HG03039 (cell line): ENCODE results near the gene ACOT2.
"Not testable (repeated sequence)": the region's sequence is repeated elsewhere in the genome, so short reads cannot be mapped to it uniquely, and the experiment has no call there.

ENCODE experiments used
- ATAC-seq: cut with Tn5 transposase; IDR thresholded peaks from one replicate; pipeline ENCODE4 v1.9.1; 2021; ENCODE audit warnings: mild to moderate bottlenecking, moderate library complexity; ENCODE audit not compliant: unreplicated experiment

Gene ACOT2, protein sequence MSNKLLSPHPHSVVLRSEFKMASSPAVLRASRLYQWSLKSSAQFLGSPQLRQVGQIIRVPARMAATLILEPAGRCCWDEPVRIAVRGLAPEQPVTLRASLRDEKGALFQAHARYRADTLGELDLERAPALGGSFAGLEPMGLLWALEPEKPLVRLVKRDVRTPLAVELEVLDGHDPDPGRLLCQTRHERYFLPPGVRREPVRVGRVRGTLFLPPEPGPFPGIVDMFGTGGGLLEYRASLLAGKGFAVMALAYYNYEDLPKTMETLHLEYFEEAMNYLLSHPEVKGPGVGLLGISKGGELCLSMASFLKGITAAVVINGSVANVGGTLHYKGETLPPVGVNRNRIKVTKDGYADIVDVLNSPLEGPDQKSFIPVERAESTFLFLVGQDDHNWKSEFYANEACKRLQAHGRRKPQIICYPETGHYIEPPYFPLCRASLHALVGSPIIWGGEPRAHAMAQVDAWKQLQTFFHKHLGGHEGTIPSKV

DNA sequence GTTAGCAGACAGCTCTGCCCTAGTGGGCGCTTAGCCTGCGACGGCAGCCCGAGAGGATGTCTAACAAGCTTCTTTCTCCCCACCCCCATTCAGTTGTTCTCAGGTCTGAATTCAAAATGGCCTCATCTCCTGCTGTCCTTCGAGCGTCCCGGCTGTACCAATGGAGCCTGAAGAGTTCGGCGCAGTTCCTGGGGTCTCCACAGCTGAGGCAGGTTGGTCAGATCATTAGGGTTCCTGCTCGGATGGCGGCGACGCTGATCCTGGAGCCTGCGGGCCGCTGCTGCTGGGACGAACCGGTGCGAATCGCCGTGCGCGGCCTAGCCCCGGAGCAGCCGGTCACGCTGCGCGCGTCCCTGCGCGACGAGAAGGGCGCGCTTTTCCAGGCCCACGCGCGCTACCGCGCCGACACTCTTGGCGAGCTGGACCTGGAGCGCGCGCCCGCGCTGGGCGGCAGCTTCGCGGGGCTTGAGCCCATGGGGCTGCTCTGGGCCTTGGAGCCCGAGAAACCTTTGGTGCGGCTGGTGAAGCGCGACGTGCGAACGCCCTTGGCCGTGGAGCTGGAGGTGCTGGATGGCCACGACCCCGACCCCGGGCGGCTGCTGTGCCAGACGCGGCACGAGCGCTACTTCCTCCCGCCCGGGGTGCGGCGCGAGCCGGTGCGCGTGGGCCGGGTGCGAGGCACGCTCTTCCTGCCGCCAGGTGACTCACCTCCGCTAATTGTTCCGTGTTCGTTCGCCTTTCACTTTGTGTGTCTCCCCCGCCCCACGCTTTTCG lies at the start of gene ACOT2:
Gene ACOT2, plus strand, starts transcription at position 29 of the 774 bp plus-strand sequence. Its CDS starts 28 bp downstream, at position 57.
- ATAC-seq, result peak; percentile 41

DNA sequence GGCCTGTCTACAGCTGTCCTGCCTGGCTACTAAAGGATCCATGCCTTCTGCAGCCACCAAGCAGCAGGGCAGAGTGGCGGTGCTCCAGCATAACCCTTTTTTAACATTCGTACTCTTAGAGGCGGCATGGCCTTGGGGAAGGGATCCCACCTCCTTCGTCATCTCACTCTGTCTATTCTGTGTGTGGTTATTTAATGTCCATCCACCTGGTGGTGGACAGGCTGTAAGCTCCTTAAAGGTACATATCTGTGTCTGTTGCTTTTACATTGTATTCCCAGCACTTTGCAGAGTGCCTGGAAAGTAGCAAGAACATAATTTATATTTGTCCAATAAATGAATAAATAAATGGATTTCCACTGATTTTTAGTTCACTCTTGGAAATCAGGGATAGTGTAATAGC lies 47.8 kb upstream of the ACOT2 start:
- ATAC-seq, result no peak

DNA sequence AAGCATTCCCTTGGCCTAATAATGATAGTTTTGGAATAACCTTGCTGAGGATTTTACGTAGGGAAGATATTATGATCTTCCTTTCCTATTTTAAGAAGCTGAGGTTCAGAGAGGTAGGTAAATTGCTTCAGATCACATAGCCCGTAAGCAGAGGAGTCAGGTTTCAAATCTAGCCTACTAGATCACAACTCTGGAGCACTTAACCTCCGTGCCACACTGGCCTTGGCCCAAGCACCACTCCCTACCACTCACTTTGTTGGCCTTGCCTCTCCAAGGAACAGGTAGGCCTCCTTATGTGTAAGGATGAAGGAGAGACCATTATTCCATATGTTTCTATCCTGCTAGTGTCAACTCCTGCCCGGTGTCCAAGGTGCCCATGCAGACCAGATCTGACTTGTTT lies 44.5 kb upstream of the ACOT2 start:
- ATAC-seq, result no peak

DNA sequence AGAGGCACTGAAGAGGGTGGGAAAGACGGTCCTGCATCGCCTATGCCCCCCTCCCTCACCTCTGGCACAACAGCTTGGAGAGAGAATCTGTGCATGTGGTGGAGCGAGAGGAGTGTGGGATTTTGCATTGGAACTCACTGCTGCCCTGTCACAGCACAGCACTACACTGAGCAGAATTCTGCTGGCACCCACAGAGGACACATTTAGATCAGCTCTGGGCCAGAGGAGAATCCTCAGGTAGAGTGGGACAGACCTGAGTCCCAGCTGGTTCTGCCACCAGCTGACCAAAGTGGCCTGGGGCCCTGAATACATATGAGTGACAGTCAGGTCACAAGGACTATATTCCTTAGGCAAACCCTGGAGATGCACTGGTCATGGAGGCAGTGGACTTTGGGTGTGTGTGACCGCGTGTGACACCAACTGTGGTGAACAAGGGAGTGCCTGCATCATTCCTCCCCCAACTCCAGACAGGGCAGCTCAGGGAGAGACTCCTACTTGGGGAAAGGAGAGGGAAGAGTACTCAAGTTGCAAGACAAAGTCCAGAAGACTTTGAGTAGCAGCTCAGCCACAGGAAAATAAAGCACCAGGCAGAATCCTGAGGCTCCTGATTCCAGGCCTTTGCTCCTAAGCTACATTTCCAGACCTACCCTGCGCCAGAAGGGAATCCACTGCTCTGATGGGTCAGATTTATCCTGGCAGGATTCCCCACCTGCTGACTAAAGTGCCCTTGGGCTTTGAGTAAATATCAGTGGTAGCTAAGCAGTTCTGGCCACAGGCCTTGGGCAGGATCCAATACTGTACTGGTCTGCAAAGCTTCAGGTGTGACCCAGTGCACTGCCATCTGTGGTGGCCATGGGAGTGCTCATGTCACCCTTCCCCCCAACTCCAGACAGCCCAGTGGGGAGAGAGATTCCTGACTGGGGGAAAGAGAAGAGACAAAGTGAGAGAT lies 42.7 kb upstream of the ACOT2 start:
- ATAC-seq, result no peak

DNA sequence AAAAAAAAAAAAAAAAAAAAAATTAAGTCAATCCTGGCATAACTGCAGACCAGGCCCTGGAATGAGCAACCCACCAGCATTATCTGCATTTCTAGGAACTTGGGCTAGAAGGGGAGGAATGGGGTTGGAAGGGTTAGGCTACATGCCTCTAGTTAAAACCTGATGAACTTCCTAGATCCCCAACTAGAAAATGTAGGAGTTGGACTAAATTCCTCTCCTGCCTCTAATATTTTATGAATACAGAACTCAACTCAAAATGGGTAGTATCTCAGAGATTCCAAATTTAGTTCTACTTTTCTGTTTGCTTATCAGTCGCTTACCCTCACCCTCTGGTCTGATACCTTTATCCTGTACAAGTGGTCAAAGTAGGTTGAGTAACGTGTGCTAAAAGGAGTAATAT lies 39.7 kb upstream of the ACOT2 start:
- not testable (repeated sequence) for ATAC-seq

DNA sequence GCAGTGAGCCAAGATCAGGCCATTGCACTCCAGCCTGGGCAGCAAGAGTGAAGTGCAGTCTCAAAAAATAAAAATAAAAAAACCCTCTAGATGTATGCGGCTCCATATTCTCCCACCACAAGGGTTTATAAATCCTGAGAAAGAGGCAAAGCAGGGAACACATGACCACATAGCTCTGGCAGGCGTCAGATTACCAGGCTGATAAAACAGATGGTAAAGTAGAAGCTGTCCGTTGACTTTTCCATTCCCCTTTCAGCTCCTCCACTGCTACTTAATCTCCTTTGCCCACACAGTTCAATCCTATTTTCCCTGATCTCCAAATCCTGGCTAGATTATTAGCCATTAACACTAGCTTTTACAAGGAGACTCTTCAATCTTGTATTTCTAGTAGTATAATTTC lies 37.0 kb upstream of the ACOT2 start:
- not testable (repeated sequence) for ATAC-seq

DNA sequence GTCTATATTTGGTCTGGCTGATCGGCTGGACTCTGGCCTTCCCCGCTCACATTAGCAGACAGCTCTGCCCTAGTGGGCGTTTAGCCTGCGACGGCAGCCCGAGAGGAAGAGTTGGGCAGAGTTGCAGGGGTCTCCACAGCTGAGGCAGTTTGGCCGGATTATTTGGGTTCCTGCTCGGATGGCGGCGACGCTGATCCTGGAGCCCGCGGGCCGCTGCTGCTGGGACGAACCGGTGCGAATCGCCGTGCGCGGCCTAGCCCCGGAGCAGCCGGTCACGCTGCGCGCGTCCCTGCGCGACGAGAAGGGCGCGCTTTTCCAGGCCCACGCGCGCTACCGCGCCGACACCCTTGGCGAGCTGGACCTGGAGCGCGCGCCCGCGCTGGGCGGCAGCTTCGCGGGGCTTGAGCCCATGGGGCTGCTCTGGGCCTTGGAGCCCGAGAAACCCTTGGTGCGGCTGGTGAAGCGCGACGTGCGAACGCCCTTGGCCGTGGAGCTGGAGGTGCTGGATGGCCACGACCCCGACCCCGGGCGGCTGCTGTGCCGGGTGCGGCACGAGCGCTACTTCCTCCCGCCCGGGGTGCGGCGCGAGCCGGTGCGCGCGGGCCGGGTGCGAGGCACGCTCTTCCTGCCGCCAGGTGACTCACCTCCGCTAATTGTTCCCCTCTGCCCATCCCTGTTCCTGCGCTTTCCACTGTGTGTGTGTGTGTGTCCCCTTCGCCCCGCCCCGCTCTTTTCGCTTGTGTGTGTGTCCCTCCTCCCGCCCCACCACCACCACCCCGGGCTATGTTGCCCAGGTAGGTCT lies 31.6 kb upstream of the ACOT2 start:
- not testable (repeated sequence) for ATAC-seq

DNA sequence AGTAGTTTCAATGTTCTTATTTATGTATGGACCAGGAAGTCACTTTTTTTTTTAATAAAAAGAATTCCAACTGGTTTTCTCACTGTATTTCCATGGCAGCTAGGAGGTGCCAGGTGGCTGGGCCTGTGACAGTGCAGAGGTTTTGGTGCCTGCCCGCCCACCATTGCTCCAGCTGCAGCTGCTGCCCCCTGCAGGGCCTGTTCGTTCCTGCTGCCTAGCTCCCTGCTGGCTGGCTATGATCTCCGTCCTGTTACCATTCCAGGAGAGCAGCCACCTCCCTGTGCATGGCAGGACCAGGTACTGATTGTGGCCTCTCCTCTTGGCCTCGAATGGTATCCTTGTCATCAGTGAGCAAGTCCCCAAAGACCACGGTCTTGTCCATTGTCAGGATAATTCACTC lies 30.0 kb upstream of the ACOT2 start:
- peak; percentile 76 for ATAC-seq

DNA sequence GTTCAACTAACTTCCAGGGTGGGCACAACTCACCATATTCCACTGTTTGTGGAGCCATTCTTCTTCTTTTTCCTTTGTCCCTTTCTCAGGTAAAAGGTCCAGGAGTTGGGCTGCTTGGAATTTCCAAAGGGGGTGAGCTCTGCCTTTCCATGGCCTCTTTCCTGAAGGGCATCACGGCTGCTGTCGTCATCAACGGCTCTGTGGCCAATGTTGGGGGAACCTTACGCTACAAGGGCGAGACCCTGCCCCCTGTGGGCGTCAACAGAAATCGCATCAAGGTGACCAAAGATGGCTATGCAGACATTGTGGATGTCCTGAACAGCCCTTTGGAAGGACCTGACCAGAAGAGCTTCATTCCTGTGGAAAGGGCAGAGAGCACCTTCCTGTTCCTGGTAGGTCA lies 26.1 kb upstream of the ACOT2 start:
- not testable (repeated sequence) for ATAC-seq

DNA sequence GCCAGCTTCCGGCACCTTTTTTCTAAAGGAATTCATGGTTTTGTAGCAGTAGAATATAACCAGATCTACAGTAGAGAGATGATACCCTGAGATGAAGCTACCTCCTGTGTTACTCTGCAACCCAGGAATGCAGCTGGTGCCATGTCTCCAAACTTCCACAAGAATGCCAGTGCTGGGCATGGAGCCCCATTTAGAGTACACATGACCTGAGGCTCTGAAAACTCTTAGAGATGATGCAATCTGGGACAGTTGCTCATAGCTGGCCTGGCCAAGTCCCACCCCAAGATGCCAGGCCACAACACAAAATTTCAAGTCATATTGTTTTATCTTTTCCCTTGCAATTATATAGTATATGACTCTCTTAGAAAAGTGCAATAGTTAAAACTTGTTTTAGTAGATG lies 23.7 kb upstream of the ACOT2 start:
- not testable (repeated sequence) for ATAC-seq

DNA sequence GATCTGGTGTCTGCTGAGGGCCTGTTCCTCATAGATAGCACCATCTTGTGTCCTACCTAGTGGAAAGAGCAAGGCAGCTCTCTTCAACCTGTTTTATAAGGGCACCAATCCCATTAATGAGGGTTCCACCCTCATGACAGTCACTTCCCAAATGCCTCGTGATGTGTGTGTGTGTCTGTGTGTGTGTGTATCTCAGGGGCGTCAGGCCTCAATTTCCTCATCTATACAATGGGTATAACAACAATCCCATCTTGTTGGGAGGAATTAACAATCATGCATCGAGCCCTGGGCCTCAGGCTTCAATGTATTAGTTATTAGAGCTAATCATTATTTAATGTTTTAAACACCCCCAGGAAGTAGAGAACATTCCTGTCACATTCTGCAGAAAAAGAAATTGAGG lies 19.9 kb upstream of the ACOT2 start:
- not testable (repeated sequence) for ATAC-seq

DNA sequence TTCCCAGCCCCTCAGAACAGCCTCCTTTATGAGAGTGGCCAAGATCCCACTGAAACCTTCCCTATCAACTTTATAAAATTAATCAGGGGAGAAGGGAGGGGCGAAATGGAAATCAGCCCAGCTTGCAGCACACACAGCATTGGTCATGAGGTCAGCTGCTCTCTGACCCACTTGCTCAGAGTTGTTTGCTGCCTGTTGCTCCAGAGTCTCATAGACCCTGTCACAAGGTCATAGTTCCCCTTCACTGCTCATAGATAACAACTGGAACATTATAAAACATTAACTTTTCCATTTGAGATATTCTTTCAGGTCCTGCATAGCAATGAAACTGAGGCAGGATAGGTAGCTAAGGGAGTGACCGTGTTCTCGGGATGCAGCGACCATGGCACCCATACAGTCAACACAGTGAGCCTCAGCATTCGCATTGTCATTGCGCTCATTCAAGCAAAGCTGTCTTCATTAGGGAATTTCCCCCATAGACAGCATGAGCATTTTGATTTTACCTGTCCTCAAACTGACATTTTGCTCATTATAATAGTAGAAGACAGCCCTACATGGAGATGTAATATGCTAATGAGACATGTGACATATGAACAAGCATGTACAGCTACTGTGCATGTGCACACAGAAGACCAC lies 19.0 kb upstream of the ACOT2 start:
- not testable (repeated sequence) for ATAC-seq

DNA sequence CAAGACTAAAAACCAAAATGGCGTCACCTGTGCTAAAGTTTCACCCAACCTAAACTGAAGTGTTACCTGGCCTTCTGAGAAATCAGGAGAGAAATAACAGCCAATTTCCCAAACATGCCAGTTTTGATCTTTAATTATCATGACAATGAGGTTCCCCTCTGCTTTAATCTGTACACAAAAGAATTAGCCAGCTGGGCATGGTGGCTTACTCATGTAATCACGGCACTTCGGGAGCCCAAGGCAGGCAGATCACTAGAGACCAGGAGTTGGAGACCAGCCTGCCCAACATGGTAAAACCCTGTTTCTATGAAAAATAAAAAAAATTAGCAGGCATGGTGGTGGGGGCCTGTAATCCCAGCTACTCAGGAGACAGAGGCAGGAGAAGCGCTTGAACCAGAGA lies 15.2 kb upstream of the ACOT2 start:
- no peak for ATAC-seq

DNA sequence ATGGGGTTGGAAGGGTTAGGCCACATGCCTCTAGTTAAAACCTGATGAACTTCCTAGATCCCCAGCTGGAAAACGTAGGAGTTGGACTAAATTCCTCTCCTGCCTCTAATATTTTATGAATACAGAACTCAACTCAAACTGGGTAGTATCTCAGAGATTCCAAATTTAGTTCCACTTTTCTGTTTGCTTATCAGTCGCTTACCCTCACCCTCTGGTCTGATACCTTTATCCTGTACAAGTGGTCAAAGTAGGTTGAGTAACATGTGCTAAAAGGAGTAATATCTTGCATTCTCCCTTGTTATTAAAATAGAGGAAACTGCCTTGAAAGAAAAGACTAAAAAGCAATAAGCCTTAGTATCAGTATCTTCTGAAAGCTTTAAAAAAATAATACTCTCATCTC lies 11.8 kb upstream of the ACOT2 start:
- not testable (repeated sequence) for ATAC-seq

DNA sequence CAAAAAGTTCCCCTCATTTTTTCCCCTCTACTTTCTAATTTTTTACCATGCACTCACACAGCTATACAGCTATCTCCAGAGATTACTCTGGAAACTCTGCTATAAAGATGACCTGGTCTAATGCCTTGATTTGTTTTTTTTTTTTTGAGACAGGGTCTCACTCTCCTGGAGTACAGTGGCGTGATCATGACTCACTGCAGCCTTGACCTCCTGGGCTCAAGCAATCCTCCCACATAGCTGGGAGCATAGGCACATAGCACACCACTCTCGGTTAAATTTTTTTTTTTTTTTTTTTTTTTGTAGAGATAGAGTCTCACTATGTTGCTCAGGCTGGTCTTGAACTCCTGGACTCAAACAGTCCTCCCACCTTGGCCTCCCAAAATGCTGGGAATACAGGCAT lies 10.8 kb upstream of the ACOT2 start:
- not testable (repeated sequence) for ATAC-seq

DNA sequence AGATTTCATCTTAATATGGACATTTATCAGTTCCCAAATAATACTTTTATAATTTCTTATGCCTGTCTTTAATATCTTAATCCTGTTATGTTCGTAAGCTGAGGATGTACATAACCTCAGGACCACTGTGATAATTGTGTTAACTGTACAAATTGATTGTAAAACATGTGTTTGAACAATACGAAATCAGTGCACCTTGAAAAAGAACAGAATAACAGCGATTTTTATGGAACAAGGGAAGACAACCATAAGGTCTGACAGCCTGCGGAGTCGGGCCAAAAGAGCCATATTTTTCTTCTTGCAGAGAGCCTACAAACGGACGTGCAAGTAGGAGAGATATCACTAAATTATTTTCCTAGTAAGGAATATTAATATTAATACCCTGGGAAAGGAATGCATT lies 6.8 kb upstream of the ACOT2 start:
- not testable (repeated sequence) for ATAC-seq

DNA sequence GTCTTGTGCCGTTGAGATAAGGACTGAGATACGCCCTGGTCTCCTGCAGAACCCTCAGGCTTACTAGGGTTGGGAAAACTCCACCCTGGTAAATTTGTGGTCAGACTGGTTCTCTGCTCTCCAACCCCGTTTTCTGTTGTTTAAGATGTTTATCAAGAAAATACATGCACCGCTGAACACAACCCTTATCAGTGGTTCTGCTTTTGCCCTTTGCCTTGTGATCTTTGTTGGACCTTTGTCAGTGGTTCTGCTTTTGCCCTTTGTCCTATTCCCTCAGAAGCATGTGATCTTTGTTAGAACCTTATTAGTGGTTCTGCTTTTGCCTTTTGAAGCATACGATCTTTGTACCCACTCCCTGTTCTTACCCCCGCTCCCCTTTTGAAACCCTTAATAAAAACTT lies 6.3 kb upstream of the ACOT2 start:
- ATAC-seq, result not testable (repeated sequence)

DNA sequence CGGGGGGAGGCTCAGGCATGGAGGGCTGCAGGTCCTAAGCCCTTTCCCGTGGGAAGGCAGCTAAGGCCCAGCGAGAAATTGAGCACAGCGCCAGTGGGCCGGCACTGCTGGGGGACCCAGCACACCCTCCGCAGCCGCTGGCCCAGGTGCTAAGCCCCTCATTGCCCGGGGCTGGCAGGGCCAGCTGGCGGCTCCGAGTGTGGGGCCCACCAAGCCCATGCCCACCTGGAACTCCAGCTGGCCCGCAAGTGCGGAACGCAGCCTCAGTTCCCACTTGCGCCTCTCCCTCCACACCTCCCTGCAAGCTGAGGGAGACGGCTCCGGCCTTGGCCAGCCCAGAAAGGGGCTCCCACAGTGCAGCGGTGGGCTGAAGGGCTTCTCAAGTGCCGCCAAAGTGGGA lies 2.6 kb upstream of the ACOT2 start:
- not testable (repeated sequence) for ATAC-seq

DNA sequence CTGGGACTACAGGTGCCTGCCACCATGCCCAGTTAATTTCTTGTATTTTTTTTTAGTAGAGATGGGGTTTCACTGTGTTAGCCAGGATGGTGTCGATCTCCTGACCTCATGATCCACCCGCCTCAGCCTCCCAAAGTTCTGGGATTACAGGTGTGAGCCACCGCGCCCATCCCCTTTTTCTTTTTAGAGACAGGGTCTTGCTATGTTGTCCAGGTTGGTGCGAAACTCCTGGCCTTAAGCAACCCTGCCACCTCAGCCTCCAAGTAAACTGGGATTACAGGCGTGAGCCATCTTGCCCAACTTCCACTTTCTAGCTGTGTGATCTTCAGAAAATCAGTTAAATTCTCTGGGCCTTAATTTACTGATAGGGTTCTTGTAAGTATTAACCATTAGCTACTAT lies 2.1 kb upstream of the ACOT2 start:
- ATAC-seq, result not testable (repeated sequence)
